ENCODE measurements around the gene EDEM2. TPM values are rescaled to one million over a fixed set of nuclear protein-coding genes. Genes with fewer than 3 reads are reported as not detected.
A peak's percentile ranks its signal among the peaks of the same experiment; 100 is the strongest.

EDEM2 gene
- total and polyA plus RNA-seq, 2 of the 13 experiments (the other 11 are each of a cell fraction or from before 2014, with no cell fraction given), result 33.1 to 46.9 TPM

- WGBS (ENCODE audit: low lambda C conversion rate), result 2% methylated on average over 18 of the region's 28 CpGs
- H3K4me3 ChIP-seq (replicated peaks in 1 of 3; ENCODE audit: insufficient read depth in 1 of 3, low read depth in 2 of 3, low read length in 3 of 3), result peak overlapping the region; percentile 82 to 99 (median 82)
- DNase-seq (ENCODE audit: low spot score), result peak; percentile 44
- peak overlapping the region; percentile 87 for H3K4me2 ChIP-seq (ENCODE audit: low read depth, low read length)
- H3K27me3 ChIP-seq (ENCODE audit: control insufficient read depth in 1 of 2, insufficient read depth in 2 of 2, low read length in 2 of 2), result peaks cover 0 to 4% of the 10 kb centered on the region in 2 experiments; a peak in 1 of 5 replicates
- H3K4me1 ChIP-seq (ENCODE audit: insufficient read depth, low read length), result peaks cover 66% of the 10 kb centered on the region
- peak overlapping the region; percentile 82 for H3K27ac ChIP-seq (ENCODE audit: extremely low read length, insufficient read depth, low read length)
- H3K79me2 ChIP-seq (ENCODE audit: insufficient read depth, low read length), result peaks cover 53% of the 10 kb centered on the region
- H3K36me3 ChIP-seq (replicated peaks in 1 of 2; ENCODE audit: control insufficient read depth in 1 of 2, insufficient read depth in 2 of 2, low read length in 2 of 2), result peaks cover 4 to 10% of the 10 kb centered on the region in 2 experiments; a peak in 4 of 5 replicates
- FAIRE-seq, result no peak
- peaks cover 33% of the 10 kb centered on the region for H4K20me1 ChIP-seq (ENCODE audit: insufficient read depth, low read length)
- H2AFZ ChIP-seq (ENCODE audit: low read length), result no peak overlapping the region
- in situ Hi-C loops (cut with HindIII; ENCODE audit: extremely low pct_ligation_motif_present, low pct_unique_long_range_greater_than_20kb), result loop anchor here (5.0 kb wide), 1 partner anchor 220 kb away; the partner anchor contains the start of gene GGT7
- POLR2A ChIA-PET, result interaction anchor here (0.6 to 3.4 kb wide), 18 partner anchors 10 to 863 kb away, joined by 3 to 17 read pairs (median 4); partner anchors contain the start of genes ACSS2, EDEM2, EIF6 and GSS
- CTCF ChIA-PET (ENCODE audit: low intra/inter-chr PET ratio, low total read pairs), result interaction anchor here (1.9 to 5.5 kb wide), 2 partner anchors 116 to 218 kb away, joined by 7 to 58 read pairs; no protein-coding TSS in a partner anchor
- intact Hi-C loops (cut with micrococcal nuclease; ENCODE audit: unreplicated experiment), result loop anchor here (1.0 to 10.0 kb wide), 3 partner anchors 55 to 353 kb away; partner anchors contain the start of genes ACSS2 and EDEM2
- TSS peak; percentile 74 for BruUV-seq (replicated peaks)
- no peaks in the 10 kb centered on the region for H3K9me3 ChIP-seq (ENCODE audit: low read length)
- H3K9ac ChIP-seq (ENCODE audit: insufficient read depth, low read depth, low read length), result peak overlapping the region; percentile 99
- peak; percentile 54 for ATAC-seq
- peak; percentile 65 for TF ChIP-seq ZNF605 (CRISPR knock-in tag; IDR thresholded peaks at IDR 0.05)
- 0 out of 2 replicates have a peak, but pooled peaks have one; percentile 8 for TF ChIP-seq PRDM15 (CRISPR knock-in tag; IDR thresholded peaks at IDR 0.05)
- TF ChIP-seq ZNF772 (CRISPR knock-in tag; IDR thresholded peaks at IDR 0.05), result no peak
- TF ChIP-seq ZFP41 (CRISPR knock-in tag; IDR thresholded peaks at IDR 0.05; ENCODE audit: borderline replicate concordance), result no peak
- TF ChIP-seq, protein P1, sequence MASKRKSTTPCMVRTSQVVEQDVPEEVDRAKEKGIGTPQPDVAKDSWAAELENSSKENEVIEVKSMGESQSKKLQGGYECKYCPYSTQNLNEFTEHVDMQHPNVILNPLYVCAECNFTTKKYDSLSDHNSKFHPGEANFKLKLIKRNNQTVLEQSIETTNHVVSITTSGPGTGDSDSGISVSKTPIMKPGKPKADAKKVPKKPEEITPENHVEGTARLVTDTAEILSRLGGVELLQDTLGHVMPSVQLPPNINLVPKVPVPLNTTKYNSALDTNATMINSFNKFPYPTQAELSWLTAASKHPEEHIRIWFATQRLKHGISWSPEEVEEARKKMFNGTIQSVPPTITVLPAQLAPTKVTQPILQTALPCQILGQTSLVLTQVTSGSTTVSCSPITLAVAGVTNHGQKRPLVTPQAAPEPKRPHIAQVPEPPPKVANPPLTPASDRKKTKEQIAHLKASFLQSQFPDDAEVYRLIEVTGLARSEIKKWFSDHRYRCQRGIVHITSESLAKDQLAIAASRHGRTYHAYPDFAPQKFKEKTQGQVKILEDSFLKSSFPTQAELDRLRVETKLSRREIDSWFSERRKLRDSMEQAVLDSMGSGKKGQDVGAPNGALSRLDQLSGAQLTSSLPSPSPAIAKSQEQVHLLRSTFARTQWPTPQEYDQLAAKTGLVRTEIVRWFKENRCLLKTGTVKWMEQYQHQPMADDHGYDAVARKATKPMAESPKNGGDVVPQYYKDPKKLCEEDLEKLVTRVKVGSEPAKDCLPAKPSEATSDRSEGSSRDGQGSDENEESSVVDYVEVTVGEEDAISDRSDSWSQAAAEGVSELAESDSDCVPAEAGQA (IDR thresholded peaks at IDR 0.05; ENCODE audit: low read depth), result no peak
- TF ChIP-seq, protein P1 (CRISPR knock-in tag; IDR thresholded peaks at IDR 0.05; ENCODE audit: borderline replicate concordance), result no peak
- TF ChIP-seq ZSCAN30 (CRISPR knock-in tag; IDR thresholded peaks at IDR 0.05), result 0 out of 2 replicates have a peak, but pooled peaks have one; percentile 25
- 0 out of 2 replicates have a peak, but pooled peaks have one; percentile 4 for TF ChIP-seq LCORL (IDR thresholded peaks at IDR 0.05)
- TF ChIP-seq LCORL (CRISPR knock-in tag; IDR thresholded peaks at IDR 0.05), result no peak
- TF ChIP-seq, protein P2, sequence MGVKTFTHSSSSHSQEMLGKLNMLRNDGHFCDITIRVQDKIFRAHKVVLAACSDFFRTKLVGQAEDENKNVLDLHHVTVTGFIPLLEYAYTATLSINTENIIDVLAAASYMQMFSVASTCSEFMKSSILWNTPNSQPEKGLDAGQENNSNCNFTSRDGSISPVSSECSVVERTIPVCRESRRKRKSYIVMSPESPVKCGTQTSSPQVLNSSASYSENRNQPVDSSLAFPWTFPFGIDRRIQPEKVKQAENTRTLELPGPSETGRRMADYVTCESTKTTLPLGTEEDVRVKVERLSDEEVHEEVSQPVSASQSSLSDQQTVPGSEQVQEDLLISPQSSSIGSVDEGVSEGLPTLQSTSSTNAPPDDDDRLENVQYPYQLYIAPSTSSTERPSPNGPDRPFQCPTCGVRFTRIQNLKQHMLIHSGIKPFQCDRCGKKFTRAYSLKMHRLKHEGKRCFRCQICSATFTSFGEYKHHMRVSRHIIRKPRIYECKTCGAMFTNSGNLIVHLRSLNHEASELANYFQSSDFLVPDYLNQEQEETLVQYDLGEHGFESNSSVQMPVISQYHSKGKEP (CRISPR knock-in tag; IDR thresholded peaks at IDR 0.05), result peak; percentile 10
- TF ChIP-seq REL (CRISPR knock-in tag; conservative IDR thresholded peaks at IDR 0.05), result no peak
Measured at GRCh38 chr20:35091816-35092523, 55.2 kb downstream of the EDEM2 start.

Data from HepG2 (cell line).